CD4-positive, alpha-beta T cell treated with Interleukin-17A for 4 hours (primary cell): Measurements from ENCODE around the gene VENTX.
"Not testable (repeated sequence)": the region's sequence is repeated elsewhere in the genome, so short reads cannot be mapped to it uniquely, and the experiment has no call there.

Source experiments
- DNase-seq: peaks from one replicate; pipeline ENCODE4 v3.0.0-alpha.2; 2020; ENCODE audit warnings: mixed read lengths

VENTX gene

DNA sequence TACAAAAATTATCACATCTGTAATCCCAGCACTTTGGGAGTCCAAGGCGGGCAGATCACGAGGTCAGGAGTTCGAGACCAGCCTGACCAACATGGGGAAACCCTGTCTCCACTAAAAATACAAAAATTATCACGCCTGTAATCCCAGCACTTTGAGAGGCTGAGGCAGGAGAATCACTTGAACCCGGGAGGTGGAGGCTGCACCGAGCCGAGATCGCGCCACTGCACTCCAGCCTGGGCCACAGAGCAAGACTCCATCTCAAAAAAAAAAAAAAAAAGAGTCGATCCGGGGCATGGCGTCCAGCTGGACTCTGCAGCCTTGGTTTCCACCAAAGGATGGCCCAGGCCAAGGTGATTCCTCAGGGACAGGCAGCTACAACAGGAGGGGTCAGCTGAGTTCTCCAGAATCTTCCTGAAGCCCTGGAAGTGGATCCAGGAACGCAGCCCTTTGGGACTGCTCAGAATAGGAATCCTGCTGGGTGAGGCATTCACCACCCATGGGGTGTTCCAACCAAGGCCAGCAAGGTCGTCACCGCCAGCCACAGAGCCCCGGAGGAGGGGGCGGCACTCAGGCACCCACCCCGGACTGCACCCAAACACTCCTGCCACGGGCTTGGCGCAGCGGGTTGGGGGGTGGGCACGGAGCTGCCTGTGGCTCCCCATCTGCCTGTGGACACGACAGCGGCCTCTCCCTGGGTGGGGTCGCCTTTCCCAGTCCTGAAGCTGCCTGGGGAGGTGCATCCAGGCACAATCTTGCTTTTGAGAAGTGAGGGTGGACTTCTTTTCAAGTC is 19.7 kb upstream of the VENTX start:
- DNase-seq: no peak

DNA sequence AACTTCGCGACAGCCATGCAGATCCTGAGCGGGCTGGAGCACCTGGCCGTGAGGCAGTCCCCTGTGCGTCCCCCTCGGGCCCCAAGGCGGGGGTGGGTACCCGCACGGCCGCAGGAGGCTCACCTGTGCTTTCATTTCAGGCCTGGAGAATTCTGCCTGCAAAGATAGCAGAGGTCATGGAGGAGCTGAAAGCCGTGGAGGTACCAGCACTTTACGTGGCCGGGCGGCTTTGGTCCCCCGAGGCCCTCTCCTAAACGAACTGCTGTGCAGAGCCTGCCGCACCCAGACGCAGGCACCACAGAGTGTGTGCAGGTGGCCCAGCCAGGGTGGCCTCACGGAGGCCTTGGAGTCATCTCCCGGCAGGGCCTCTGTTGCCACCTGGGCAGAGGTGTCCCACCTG is 18.8 kb upstream of the VENTX start:
- no peak for DNase-seq

DNA sequence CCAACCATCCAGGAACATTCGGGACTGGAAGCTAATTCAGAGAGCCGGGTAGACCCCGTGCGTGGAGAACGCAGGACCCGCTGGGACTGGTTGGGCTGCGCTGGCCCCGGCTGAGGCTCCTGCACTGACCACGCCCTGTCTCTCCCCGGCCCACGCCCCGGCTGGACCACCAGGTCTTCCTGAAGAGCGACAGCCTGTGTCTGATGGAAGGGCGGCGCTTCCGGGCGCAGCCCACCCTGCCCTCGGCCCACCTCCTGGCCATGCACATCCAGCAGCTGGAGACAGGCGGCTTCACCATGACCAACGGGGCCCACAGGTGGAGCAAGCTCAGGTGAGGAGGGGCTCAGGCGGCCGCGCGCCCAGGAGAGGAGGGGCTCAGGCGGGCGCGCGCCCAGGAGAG is 17.9 kb upstream of the VENTX start:
- no peak for DNase-seq

DNA sequence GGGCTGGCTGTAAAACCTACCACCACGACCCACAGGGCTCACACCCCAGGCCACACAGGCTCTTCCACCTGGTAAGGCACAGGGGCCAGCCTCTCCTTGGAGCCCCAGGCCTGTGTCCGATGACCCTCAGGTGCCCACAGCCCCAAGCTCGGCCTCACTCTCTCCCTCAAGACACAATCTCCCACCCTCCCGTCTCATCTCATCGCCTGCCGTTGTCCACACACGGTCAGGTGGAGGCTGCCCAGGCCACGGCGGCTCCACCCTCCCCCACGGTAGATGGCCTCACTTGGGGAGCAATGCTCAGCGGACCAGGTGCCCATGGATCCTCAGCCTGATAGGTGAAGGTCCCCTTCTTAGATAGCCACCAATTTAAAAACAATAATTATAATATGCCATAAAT is 16.3 kb upstream of the VENTX start:
- no peak for DNase-seq

DNA sequence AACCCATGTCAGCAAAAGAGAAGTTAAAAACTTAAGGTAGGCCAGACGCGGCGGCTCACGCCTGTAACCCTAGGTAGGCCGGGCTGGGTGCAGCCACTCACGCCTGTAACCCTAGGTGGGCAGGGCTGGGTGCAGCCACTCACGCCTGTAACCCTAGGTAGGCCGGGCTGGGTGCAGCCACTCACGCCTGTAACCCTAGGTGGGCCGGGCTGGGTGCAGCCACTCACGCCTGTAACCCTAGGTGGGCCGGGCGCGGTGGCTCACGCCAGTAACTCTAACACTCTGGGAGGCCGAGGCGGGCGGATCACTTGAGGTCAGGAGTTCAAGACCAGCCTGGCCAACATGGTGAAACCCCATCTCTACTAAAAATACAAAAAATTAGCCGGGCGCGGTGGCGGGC is 15.9 kb upstream of the VENTX start:
- not testable (repeated sequence) for DNase-seq

DNA sequence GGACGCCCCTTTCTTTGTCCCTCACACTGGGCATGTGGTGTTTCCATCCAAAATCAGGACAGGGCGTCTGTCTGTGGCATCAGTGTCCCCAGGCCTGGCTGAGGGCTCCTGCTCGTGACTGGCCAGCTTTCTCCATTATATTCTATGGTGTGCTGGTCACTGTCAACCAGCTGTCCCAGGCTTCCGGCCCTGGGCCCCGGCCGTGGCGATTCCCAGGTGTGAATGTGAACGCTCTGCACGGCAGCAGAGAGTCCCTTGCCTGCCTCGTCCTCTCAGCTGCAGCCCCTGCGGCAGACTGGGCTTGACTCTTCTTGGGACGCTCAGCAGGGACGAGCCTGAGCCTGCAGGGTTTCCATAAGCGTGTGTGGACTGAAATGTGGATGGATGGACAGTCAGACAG is 13.6 kb upstream of the VENTX start:
- DNase-seq: no peak

DNA sequence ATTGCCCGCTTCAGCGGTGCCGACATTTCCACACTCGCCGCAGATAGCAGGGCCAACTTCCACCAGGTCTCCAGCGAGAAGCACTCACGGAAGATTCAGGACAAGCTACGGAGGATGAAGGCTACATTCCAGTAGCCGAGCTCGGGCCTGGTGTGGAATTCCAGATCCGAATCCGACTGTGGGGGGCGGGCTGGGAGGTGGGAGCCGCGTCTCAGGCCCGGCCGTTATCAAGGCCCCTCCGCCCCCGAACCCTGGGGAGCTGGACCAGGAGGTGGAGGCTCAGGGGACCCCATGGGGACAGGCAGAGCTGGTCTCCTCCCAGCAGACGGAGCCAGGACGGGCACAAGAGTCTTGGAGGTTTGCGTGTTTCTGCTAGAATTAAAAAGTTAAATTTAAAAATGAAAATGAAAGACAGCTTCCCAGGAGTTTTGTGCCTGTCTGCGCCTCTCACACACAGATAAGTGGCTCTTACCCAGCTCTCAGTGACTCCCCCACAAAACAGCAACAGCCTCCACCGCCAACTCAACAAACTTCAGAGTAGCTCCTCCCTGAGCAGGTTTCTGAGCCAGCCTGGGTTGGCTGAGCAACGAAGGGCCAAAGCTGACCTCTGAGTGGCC is 12.8 kb upstream of the VENTX start:
- DNase-seq: no peak

DNA sequence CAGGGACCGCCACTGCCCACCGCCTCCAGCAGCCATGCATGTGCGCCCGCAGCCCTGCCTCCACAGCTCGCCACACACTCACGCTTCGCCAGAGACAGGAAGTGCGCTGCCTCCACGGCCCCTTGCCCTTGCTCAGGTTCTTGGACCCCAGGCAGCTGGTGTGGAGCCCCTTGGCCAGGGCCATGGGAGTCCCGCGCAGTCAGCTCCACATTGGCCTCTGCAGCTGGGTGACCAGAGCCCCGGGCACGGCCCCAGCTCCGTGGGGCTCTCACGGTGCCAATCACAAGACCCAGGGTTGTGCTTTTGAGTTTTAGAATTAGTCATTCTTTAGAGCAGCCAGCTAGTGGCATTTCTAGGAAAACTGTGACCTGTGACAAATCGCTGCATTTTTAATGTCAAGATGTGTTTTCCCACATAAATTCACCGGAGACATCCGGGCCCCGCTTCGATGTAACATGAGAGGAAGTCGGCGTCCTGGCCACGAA is 11.9 kb upstream of the VENTX start:
- no peak for DNase-seq

DNA sequence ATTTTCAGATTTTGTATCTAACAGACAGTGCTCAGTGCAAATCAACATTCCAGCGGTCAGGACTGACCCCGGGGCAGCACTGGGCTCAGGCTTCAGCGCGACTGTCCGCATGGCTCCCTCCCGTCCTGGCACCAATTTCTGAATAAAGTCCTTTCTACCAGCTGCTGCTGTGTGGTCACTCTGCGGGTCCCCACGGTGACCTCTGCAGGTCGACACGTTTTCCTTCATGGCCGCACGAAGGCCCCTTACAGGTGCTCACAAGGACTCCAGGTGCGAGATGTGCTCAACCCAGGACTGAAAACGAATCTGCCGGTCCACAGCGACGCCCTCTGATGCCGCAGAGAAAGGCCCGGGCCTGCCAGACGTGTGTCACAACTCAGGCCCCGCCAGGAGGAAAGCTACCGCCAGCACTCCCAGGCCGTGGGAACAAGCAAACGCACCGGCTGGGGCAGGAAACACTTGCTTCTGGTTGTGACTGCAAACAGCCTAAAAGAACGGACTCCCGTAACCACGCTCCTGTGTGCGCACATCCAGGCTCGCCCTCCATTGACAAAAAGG is 11.3 kb upstream of the VENTX start:
- peak; percentile 39 for DNase-seq

DNA sequence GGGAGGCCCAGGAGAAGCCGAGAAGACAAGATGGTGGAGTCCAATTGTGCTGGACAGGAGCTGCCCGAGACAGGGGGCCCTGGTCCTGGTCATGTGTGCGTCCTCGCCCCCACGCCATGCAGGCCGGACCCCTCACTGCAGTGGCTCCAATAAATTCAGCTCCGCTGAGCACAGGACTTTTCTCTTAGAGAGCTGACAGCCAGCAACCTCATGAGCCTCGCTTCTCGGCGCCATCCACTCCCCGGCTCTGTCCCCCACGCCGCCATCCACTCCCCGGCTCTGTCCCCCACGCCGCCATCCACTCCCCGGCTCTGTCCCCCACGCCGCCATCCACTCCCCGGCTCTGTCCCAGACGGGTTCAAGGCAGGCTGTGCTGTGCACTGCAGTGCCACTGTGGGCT is 10.4 kb upstream of the VENTX start:
- no peak for DNase-seq

DNA sequence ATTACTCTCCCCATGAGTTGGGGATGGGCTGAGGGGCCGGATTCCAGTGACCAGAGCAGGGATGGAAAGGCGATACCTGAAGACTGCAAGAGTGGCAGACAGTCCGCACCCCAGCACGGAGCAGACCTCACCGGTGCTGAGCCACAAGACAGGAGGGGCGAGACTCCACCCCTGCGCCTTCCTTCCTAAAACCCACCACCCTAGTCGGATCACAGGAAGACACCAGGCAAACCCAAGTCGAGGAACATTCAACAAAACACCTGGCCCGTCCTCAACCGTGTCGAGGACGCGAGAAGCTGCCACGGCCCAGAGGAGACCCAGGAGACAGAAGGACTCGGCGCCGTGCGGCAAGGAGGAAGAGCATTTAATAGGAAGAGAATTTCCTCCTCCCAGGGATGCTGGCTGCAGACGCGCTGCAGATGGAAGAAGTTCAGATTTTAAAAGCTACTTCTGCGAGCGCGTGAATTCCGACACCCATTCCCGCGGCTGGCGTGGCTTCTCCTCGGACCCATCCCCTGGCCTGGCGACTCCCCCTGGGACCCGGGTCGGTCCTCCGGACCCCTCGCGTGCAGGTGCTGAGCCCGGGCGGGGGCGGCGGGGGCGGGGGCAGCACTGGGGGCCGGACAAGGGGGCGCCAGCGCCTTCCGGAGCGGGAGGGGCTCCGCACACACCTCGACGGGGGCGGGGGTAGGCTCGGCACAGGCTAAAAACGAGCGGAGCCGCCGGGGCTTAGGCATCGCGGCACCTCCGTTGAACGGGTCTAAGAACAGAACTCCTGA is 8.2 kb upstream of the VENTX start:
- no peak for DNase-seq

DNA sequence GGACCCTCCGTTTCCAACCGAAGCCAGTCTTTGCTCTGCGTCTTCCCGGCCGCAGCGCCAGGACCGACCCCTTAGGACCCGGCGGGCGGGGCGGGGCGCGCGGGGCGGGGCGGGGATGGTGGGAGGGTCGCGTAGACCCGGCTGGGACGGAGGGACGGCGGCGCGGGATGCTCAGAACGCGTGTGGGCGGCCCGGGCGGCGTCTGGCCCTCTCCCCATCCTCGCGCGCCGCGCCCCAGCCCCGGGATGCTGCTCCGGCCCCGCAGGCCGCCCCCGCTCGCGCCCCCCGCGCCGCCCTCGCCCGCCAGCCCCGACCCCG is 7.7 kb upstream of the VENTX start, which contains the start of gene UTF1:
TSS of gene UTF1 (plus strand) at position 174 of the 318 bp plus-strand sequence. CDS start at position 246, 72 bp downstream.
- DNase-seq: no peak

DNA sequence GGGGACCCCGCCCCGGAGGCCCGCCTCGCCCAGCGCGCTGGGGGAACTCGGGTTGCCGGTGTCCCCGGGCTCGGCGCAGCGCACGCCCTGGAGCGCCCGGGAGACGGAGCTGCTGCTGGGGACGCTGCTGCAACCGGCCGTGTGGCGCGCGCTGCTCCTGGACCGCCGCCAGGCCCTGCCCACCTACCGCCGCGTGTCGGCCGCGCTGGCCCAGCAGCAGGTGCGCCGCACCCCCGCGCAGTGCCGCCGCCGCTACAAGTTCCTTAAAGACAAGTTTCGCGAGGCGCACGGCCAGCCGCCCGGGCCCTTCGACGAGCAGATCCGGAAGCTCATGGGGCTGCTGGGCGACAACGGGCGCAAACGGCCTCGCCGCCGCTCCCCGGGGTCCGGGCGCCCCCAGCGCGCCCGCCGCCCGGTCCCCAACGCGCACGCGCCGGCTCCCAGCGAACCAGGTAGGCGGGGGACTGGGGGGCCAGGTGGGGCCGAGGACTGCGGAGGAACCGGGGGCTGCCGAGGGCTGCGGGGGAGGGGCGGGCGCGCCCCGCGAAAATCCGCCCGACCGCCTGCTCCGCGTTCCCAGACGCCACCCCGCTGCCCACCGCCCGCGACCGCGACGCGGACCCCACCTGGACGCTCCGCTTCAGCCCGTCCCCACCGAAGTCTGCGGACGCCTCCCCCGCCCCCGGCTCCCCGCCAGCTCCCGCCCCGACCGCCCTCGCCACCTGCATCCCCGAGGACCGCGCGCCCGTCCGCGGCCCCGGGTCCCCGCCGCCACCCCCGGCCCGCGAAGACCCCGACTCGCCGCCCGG is 7.1 kb upstream of the VENTX start:
- peak; percentile 14 for DNase-seq

DNA sequence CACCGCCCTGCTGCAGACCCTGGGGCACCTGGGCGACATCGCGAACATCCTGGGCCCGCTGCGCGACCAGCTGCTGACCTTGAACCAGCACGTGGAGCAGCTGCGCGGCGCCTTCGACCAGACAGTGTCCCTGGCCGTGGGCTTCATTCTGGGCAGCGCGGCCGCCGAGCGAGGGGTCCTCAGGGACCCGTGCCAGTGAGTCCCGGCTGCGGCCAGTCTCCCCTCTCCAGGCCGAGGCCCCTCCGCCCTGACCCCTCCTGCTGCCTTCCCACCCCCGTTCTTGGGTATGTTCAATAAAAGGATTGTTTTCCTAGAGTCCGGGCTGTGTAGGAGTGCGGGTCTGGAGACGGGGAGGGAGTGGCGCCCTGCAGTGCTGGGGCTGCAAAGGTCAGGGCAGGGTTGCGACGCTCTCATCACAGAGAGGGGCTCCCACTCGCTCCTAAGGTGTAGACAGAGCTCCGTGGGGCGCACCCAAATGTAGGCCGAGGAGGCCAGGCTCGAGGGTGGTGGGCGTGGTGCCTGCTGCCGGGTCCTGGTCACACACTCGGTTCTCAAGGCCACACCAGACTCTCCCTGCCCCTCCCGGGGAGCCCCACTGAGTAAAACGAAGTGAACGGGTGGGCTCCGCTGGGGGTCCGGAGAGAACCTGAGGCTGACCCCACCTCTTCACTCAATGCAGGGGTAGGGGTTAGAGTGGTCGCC is 6.3 kb upstream of the VENTX start:
- DNase-seq: no peak

DNA sequence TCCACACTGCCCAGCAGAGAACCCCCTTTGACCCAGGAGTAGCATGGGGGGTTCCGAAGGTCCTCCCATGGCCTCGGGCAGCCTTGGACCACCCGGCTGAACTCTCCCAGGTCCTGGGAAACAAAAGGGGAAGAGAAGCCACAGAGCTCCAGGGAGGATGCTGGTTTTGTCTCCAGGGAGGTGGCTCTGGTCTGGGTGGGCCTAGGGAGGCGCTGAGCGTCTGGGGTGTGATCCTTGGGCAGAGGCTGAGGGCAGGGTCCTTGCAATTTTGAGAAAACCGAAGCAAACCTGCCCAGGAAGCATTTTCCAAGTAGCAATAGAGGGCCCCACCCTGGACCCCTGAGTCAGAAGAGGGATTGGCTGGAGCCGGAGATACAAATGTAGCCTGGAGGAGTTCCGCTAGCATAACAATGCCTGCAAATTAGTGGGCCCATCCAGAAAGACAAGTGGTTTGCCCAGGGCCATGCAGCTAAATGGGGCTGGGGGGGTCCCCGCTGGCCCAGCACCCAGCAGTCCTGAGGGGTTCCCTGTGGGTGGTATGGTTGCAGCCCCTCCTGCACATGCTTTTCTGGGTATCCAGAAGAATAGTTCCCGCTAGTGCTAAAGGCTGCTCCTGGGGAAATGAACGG is 5.6 kb upstream of the VENTX start:
- DNase-seq: no peak

DNA sequence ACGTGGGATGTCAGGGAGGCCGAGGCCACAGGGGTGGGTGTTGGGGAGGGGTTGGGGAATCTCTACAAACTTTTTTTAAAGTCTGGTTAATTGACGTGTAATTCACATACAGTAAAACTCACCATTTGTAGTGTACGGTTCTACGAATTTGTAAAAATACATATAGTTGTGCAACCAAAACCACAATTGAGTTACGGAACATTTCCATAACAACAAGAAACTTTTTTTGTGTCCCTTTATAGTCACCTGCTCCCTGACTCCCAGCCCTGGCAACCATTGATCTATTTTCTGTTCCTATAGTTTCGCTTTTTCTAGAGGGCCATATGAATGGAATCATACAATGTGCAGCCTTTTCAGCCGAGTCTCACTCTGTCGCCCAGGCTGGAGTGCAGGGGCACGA is 2.9 kb upstream of the VENTX start:
- DNase-seq: not testable (repeated sequence)

DNA sequence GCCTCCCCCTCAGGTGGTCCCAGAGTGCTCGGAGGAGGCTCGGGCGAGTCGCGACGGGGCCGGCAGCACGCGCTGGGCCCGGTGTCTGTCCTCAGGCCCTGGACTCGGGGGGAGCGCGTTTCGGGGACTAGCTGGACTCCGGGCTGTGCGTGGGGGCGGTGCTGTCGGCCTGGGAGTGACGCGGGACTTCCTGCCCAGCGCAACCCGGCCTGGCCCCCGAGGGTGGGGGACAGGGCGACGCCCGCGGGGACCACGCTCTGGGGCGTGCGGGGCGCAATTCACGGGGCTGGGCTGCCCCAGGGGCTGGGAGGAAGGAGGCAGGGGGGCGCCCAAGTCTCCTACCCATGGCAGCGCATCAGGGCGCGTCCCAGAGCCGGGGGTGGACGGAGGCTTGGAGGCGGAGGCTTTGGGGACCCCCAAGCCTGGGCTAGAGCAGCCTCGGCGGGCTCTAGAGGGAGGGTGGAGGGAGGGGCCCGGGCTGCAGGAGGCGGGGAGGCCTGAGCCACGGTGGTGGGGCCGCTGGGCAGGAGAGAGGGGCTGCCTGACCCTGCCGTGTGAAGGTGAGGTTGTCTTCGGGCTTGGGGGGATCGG is 2.3 kb upstream of the VENTX start:
- DNase-seq: peak; percentile 8

DNA sequence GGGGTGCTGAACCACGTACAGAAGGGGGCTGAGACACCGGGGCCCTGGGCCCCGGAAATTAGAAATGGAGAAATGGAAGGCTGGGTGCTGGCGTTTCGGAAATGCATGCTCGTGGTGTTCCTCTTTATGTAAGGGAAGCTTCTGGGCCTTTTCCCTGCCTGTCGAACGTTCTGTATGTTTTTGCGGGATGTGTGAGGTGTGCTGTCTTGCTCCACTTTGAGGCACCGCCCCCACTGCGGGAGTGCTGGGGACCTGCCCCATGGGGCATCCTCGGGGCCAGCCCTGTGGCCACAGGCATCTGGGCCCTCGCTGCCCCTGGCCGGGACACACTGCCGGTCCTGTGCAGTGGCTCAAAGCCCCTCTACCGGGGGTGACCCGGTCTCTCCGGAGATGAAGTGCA is 1.7 kb upstream of the VENTX start:
- peak; percentile 9 for DNase-seq

DNA sequence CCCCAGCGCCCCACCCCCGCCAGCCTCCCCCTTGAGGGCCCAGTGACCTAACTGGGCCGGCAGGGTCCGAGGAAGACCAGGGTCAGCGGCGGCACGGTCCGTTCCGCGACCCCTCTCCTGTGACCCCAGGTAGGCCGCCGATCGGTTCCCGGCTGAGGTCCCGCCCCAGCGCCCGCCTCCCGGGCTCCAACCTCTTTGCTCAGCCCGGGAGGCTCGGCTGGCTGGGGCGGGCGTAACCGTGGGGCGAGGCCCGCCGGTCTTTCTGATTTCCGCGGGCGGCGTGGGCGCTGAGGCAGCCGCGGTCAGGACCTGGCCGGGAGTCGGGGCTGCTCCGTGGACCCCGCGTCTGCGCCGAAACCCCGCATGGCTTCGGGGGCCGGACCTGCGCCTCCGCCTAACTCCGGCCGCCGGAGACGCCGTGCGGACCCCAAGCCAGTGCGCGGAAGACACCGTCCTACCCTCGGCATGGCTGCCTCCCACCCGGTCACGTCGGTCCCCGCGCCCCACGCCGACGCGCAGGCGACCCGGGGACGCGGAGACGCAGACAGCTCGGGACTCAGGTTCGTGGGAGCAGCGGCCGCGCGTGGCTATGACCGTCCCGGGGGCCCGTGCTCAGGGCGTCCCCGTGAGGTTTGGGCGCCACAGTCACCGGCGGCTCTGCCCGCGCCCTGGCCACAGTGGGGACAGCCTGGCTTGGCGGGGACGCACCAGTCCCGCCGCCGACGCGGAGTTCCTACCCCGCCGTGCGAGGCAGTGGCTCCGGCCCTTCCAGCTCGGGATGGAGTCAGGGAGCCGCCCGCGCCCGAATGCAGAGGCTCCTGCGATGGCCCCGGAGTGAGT is 1.0 kb upstream of the VENTX start:
- DNase-seq: peak; percentile 34

DNA sequence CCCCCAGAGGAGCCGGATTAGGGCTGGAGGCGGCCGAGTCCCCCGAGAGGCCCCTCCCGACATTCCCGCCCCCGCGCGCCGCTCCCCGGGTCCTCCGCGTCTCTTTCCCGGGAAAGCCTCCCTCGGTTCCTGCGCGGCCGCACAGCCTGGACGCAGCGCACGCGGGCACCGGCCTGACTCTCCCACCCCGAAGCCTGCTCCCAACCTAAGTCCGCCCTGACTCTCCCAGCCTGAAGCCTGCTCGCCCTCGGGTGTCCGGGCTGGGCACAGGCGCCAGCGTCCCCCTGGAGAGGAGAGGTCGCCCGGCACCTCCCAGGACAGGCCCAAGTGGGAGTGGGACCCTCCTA is 441 bp upstream of the VENTX start:
- DNase-seq: no peak
